Aorta (tissue), 5 donors: Measurements from ENCODE around the gene MYO15B. TPM values are rescaled to one million over a fixed set of nuclear protein-coding genes. Genes with fewer than 3 reads are reported as not detected.

ENCODE experiments used
- ATAC-seq: fragments of 200-7000 bp; cut with Tn5 transposase; one replicate; pipeline ENCODE4 v1.9.1; 2022; ENCODE audit warnings: moderate library complexity; ENCODE audit not compliant: low FRiP score
- DNase-seq, 2 donors: peaks; one replicate each; pipeline ENCODE4 v3.0.0-alpha.2; 2020
- H3K27ac ChIP-seq, 2 donors: one replicate each; pipeline ENCODE4 v1.5.1; 2013; ENCODE audit warnings: low read length in 2 of 2, mild to moderate bottlenecking in 2 of 2, moderate library complexity in 2 of 2, control low read depth in 1 of 2, inconsistent platforms in 1 of 2, low read depth in 1 of 2
- H3K27me3 ChIP-seq, 2 donors: one replicate each; pipeline ENCODE4 v1.6.1; 2013; ENCODE audit warnings: control low read depth in 1 of 2, low read length in 1 of 2, mild to moderate bottlenecking in 1 of 2, moderate library complexity in 1 of 2; ENCODE audit not compliant: insufficient read depth in 2 of 2, control insufficient read depth in 1 of 2
- H3K36me3 ChIP-seq, 2 donors: one replicate each; pipeline ENCODE4 v1.6.1; 2013; ENCODE audit warnings: control low read depth in 1 of 2, low read length in 1 of 2, mild to moderate bottlenecking in 1 of 2; ENCODE audit not compliant: insufficient read depth in 2 of 2, control insufficient read depth in 1 of 2
- H3K4me1 ChIP-seq, 2 donors: one replicate each; pipeline ENCODE4 v1.6.1; 2013; ENCODE audit warnings: low read length in 2 of 2, control low read depth in 1 of 2, mild to moderate bottlenecking in 1 of 2, moderate library complexity in 1 of 2; ENCODE audit not compliant: insufficient read depth in 2 of 2, control insufficient read depth in 1 of 2
- H3K4me3 ChIP-seq, 2 donors: one replicate each; pipeline ENCODE4 v1.5.1; 2013; ENCODE audit warnings: low read length in 2 of 2, control low read depth in 1 of 2, mild to moderate bottlenecking in 1 of 2
- H3K9me3 ChIP-seq: one replicate; pipeline ENCODE4 v1.6.1; 2013; ENCODE audit warnings: mild to moderate bottlenecking, low read length; ENCODE audit not compliant: control insufficient read depth
- WGBS, 2 donors: extraction: QIAGEN DNeasy Blood & Tissue Kit; methylation state at CpG; one replicate each; pipeline ENCODE4 v1.1.7; 2013; 5-methylcytosine and 5-hydroxymethylcytosine counted together
- intact Hi-C, 2 donors: fragments of 100-400 bp; cut with DNase I; formaldehyde crosslinking; loops; one replicate each; pipeline versions ENCODE4 v1.14.2 to v1.15.0; 2022
- long read RNA-seq, 2 donors: library from polyadenylated mRNA; unstranded; transcript quantifications; one replicate each; pipeline ENCODE4 v2.0.0, GENCODE V29; 2020 to 2021
- polyA plus RNA-seq, 2 donors: library from polyadenylated mRNA; stranded (reverse); fragments of 200-250 nt; gene quantifications; one replicate each; pipeline ENCODE4 v1.2.3, GENCODE V29; 2013
- total RNA-seq, 2 donors: library from RNA; stranded (reverse); fragmentation: NEBNext Ultra II Directional; extraction: Animal tissue kit (Norgen Biotek cat#: 25700); gene quantifications; one replicate each; pipeline ENCODE4 v1.2.1, GENCODE V29; 2021
- donor health status: healthy with polysubstance abuse.
- donor health status: Bipolar disorder and iron deficiency.
- donor health status: DM: no; HTN: no; CAD: no.
- donor health status: DM: no; HTN: no; CAD: no.
- donor health status: DM: yes; HTN: yes; CAD: no.

MYO15B gene
- total RNA-seq (100 to 1,000 TPM; 113 to 279 TPM), polyA plus RNA-seq (100 to 1,000 TPM; 125 to 151 TPM)
- long read RNA-seq, donor 1, partial matches to known transcripts = 33 of 64 reads
- long read RNA-seq, donor 1, other reads (novel, unspliced or antisense) = 31 of 64 reads
- long read RNA-seq, donor 2, partial matches to known transcripts = 33 of 64 reads
- long read RNA-seq, donor 2, other reads (novel, unspliced or antisense) = 31 of 64 reads

DNA sequence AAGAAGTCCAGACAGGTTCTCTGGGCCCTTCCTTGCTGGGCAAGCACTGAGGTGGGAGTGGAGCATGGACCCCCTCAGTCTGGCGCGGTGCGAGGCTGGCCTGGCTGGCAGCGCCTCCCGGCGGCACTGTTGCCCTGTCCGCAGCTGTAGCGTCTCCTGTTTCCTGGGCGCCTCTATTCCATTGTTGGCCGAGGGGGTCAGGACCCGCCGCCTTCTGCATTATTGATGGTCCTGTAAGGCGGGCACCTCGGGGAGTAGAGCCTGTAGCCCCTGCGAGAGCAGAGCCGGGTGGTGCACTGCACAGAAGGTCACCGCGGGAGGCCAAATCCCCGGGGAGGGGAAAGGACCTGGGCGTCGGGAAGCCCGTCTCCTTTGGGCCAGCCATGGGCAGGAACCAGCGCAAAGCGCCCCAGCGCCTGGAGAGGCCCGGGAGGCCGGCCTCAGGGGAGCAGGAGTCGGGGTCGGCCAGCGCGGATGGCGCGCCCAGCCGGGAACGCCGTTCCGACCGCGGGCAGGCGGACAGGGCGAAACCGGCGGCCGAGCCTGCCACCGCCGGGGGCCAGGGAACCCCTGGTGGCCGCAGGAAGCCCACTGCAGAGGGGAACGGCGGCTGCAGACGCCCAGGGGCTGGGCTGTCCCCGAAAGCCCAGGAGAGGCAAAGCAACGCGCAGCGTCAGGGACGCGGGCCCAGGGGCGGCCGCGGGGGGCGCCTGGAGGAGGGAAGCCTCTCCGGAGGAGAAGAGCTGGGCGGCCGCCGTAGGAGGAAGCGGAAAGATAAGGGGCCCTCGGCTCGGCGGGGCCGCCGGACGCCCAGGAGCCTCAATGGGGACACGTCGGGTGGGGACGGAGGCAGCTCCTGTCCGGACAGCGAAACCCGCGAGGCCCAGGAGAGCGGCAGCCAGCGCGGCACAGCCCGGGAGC is at the start of gene MYO15B:
TSS of gene MYO15B (plus strand) at position 126 of the 921 bp plus-strand sequence. CDS start at position 384, 258 bp downstream.
- H3K4me1 ChIP-seq = no peaks in the 10 kb centered on the region
- intact Hi-C loops = loop anchor here (2.0 to 5.0 kb wide), 3 partner anchors 71 to 161 kb away; partner anchors contain the start of genes CASKIN2 (in 1 of the 2) and TSEN54 (in 1 of the 2)
- H3K27ac ChIP-seq = peak within 1 kb of the TSS in 1 of 2 donors; percentile 45
- no peaks in the 10 kb centered on the region for H3K27me3 ChIP-seq
- H3K9me3 ChIP-seq = no peaks in the 10 kb centered on the region
- H3K4me3 ChIP-seq = peak within 1 kb of the TSS in 1 of 2 donors; percentile 3
- peak; percentile 82 to 89 for DNase-seq
- peak; percentile 57 for ATAC-seq
- WGBS, 2 donors = 11% methylated on average over 71 to 82 of the region's 82 CpGs
- H3K36me3 ChIP-seq = no peaks in the 10 kb centered on the region

DNA sequence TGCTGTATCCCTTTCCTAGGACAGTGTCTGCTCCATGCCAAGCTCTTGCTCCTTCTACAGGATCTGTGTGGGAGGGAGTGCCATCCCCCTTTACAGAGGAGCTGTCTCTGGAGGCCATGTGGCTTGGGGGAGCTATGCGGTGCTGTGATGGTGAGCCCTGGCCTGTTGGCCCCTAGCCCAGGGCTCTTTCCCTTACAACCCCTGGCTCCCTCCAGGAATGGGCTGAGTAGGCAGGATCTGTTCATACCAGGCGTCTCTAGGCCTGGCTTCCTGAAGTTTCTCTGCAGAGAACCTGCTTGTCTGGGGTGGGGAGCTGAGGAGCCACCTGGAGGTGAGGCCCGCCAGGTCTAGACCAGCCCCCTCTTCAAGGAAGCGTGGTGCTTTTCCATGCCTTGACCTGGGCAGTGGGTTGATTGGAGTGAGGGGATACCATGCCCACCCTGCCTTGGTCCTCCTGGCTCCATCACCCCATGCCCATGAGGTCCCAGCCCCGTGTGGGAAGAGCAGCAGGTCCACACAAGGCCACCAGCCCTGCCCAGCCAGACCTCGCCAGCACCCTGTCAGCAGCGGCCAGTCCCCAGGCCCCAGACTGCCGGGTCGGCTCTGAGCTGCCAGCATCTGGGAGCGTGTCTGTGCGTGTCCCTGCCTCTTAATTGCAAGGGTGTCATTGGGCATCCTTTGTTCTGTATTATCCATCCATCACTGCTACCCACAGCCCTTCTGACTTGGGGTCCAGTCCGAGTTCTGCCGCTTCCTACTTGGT is 47.5 kb upstream of the MYO15B start:
- no peaks in the 10 kb centered on the region for H3K9me3 ChIP-seq
- H3K4me1 ChIP-seq = no peaks in the 10 kb centered on the region
- no peak overlapping the region for H3K27ac ChIP-seq
- H3K36me3 ChIP-seq = no peaks in the 10 kb centered on the region
- ATAC-seq (no peak), DNase-seq (no peak)
- WGBS, 2 donors = 86 to 89% methylated on average over 13 of the region's 13 CpGs
- intact Hi-C loops = no loop called here
- no peak overlapping the region for H3K4me3 ChIP-seq
- H3K27me3 ChIP-seq = no peaks in the 10 kb centered on the region

DNA sequence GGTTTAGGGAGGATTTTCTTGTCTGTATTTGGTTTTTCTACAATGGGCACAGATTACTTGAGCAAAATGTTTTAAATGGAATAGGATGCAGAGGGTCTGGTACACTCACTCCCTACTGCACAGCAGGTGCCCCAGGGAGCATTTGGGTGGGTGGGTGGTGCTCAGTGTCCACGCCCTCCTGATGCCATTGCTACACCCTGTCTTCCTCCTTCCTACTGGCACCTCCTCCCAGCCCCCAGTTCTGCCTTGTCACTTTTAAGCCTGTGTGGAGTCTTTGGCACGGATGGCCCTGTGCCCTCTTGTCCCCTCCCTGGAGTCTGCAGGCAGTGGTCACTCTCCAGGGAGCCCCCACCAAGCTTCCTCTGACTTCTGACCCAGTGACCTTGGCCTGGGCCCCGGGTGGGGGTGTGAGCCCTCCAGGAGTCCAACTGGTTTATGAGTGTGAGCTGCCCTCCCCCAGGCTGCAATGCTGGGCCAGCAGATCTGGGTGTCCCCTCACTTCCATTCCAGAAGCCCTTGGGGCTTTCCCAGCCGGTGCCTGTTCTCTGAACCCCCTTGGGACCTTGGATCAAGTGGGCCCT is 46.6 kb upstream of the MYO15B start:
- ATAC-seq = no peak
- WGBS, 2 donors = 63 to 64% methylated on average over 4 of the region's 4 CpGs
- H3K9me3 ChIP-seq = no peaks in the 10 kb centered on the region
- H3K4me1 ChIP-seq = no peaks in the 10 kb centered on the region
- no peaks in the 10 kb centered on the region for H3K27me3 ChIP-seq
- H3K36me3 ChIP-seq = no peaks in the 10 kb centered on the region
- no peak overlapping the region for H3K27ac ChIP-seq
- DNase-seq = no peak
- intact Hi-C loops = no loop called here
- H3K4me3 ChIP-seq = no peak overlapping the region

DNA sequence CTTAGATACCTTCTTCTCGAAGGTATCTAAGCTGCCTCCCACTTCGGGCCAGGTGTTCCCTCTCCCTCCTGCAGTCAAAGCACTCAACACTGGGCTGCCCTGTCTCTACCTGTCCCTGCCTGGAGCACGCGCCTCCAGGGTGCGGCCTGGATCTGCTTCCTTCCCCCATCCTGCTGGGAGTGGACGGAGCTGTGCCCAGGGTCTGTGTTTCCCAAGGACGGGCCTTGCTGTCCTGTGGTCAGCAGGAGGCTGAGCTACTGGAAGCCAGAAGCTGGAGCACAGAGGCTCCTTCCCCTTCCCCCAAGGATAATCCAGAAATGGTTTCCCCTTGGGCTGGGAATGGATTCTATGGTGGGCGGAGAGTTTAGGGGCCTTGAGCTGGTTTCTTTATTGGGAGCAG is 45.4 kb upstream of the MYO15B start:
- Histone ChIP-seq H3K36me3 (no peaks in the 10 kb centered on the region), H3K4me1 (no peaks in the 10 kb centered on the region), H3K9me3 (no peaks in the 10 kb centered on the region), H3K27ac (no peak overlapping the region), H3K4me3 (no peak overlapping the region), H3K27me3 (no peaks in the 10 kb centered on the region)
- intact Hi-C loops = no loop called here
- 94 to 98% methylated on average over 8 of the region's 8 CpGs for WGBS, 2 donors
- DNase-seq (no peak), ATAC-seq (no peak)

DNA sequence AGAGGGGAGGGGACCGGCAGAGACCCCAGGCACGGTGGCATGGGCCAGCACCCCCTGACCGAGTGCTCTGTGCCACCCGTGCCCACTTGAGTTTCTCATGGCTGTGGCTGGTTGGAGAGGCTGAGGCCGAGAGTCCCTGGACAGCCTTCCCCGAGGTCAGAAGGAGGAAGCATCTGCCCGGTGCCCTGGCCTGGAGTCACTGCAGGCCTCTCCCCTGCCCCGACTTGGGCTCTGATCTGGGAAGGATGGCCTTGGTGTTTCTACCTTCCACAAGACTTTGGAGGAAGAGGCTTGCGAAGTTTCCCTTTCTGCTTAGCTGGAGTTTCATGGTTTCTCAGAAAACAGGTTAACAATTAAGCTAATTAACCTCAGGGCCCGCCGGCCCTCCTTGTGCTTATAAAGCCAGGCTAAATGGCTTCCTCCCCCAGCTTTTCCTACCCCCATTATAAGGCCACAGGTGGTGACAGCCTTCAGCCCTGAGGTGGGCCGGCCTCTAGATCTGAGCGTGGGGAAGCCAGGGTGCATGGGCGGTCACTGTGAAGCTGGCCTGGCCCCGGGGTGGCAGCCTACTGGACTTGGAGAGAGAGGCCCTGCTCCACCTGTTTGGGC is 44.8 kb upstream of the MYO15B start:
- intact Hi-C loops = no loop called here

DNA sequence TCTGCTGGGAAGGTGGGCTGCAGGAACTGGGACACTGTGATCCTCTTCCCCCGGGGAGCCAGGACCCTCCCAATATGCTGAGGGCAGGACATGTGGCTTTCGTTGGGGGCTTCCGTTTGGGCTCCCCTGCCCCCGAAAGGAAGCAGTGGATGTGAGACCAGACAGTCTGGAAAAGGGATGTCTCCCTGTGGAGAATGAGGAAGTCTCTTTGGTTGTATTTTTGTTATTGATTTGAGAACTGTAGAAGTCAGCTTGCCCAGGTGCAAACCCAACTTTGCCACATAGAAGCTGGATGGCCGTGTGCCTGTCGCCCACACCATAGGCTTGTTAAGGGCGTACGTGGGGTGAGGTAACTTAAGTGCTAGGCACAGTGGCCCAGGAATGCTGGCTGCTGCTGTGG is 43.4 kb upstream of the MYO15B start:
- DNase-seq (no peak), ATAC-seq (no peak)
- Histone ChIP-seq H3K27ac (no peak overlapping the region), H3K36me3 (no peaks in the 10 kb centered on the region), H3K27me3 (no peaks in the 10 kb centered on the region), H3K9me3 (no peaks in the 10 kb centered on the region), H3K4me1 (no peaks in the 10 kb centered on the region), H3K4me3 (no peak overlapping the region)
- WGBS, 2 donors = 83 to 87% methylated on average over 8 of the region's 8 CpGs
- intact Hi-C loops = no loop called here

More for the DNA sequence above, 44.8 kb upstream of the MYO15B start:
- no peak overlapping the region for H3K4me3 ChIP-seq
- WGBS, 2 donors = 92% methylated on average over 15 of the region's 15 CpGs
- ATAC-seq = no peak
- no peak for DNase-seq
- H3K36me3 ChIP-seq = no peaks in the 10 kb centered on the region
- H3K27ac ChIP-seq = no peak overlapping the region
- H3K4me1 ChIP-seq = no peaks in the 10 kb centered on the region
- no peaks in the 10 kb centered on the region for H3K27me3 ChIP-seq
- no peaks in the 10 kb centered on the region for H3K9me3 ChIP-seq

DNA sequence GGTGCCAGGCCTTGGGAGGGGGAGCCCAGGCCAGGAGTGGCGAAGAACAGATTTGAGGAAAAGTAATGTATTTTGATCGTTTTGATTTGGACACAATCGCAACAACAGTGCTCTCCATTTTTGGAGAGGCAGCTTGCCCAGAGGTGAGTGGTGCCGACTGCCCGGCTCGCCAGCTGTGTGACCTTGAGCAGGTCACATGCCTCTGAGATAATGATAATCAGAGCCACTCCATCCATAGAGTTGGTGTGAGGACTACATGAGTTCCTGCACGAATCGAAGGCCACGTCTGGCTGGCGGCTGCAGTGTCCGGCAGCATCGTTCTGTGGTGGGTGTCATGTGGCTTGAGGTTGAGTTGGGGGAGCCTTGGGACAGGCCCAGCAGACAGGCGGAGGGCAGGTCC is 41.4 kb upstream of the MYO15B start:
- Histone ChIP-seq H3K27ac (no peak overlapping the region), H3K9me3 (no peaks in the 10 kb centered on the region), H3K36me3 (no peaks in the 10 kb centered on the region), H3K27me3 (no peaks in the 10 kb centered on the region), H3K4me1 (no peaks in the 10 kb centered on the region), H3K4me3 (no peak overlapping the region)
- intact Hi-C loops = no loop called here
- no peak for DNase-seq
- WGBS, 2 donors = 96 to 97% methylated on average over 13 of the region's 13 CpGs
- no peak for ATAC-seq

DNA sequence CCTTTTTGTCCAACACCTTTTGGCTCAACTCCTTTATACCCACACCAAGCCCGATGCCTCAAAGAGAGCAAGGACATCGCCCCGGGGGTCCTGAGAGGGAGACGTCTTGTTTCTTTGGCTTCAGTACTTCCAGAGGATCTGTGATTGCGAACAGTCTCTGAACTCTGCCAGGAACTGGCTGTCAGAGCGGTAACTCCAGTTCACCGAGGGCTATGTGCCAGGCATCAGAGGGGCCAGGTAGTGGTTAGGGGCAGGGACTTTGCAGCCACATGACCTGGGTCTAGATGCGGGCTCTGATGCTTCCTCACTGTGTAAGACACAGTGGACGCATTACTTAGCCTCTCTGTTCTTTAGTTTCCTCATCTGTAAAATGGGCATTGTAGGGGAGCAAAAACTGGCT is 40.5 kb upstream of the MYO15B start:
- no peak overlapping the region for H3K27ac ChIP-seq
- no peak for DNase-seq
- H3K4me1 ChIP-seq = no peaks in the 10 kb centered on the region
- H3K9me3 ChIP-seq = no peaks in the 10 kb centered on the region
- WGBS, 2 donors = 94 to 96% methylated on average over 9 of the region's 9 CpGs
- no peaks in the 10 kb centered on the region for H3K36me3 ChIP-seq
- no peak for ATAC-seq
- no peaks in the 10 kb centered on the region for H3K27me3 ChIP-seq
- H3K4me3 ChIP-seq = no peak overlapping the region
- intact Hi-C loops = no loop called here
